Measurements from ENCODE around the gene DHRS2. TPM values are rescaled to one million over a fixed set of nuclear protein-coding genes. Genes with fewer than 3 reads are reported as not detected.

Gene DHRS2
- total RNA-seq, 1 experiment from 2014 or later = 0.84 TPM

- no peak for DNase-seq (ENCODE audit: extremely low read depth, low read depth)
Measured at GRCh38 chr14:23645812-23646647, 9.9 kb downstream of the DHRS2 start.

GRCh38 chr14:23646648-23647549 is 10.7 kb downstream of the DHRS2 start:
- DNase-seq (ENCODE audit: extremely low read depth, low read depth) = peak; percentile 29

GRCh38 chr14:23647619-23648018 is 11.5 kb downstream of the DHRS2 start:
- DNase-seq (ENCODE audit: extremely low read depth, low read depth) = no peak

GRCh38 chr14:23648764-23649460 is 12.7 kb downstream of the DHRS2 start:
- no peak for DNase-seq (ENCODE audit: extremely low read depth, low read depth)

- no peak for DNase-seq (ENCODE audit: extremely low read depth, low read depth)
Measured at GRCh38 chr14:23650506-23650905, 14.3 kb downstream of the DHRS2 start.

- DNase-seq (ENCODE audit: extremely low read depth, low read depth) = no peak
Measured at GRCh38 chr14:23653051-23653450, 16.9 kb downstream of the DHRS2 start.

GRCh38 chr14:23654231-23654630 is 18.1 kb downstream of the DHRS2 start:
- no peak for DNase-seq (ENCODE audit: extremely low read depth, low read depth)

- no peak for DNase-seq (ENCODE audit: extremely low read depth, low read depth)
Measured at GRCh38 chr14:23657959-23658470, 21.9 kb downstream of the DHRS2 start.

GRCh38 chr14:23660290-23661226 is 24.4 kb downstream of the DHRS2 start:
- no peak for DNase-seq (ENCODE audit: extremely low read depth, low read depth)

GRCh38 chr14:23661542-23661941 is 25.4 kb downstream of the DHRS2 start:
- DNase-seq (ENCODE audit: extremely low read depth, low read depth) = no peak

GRCh38 chr14:23663127-23663526 is 27.0 kb downstream of the DHRS2 start:
- no peak for DNase-seq (ENCODE audit: extremely low read depth, low read depth)

- DNase-seq (ENCODE audit: extremely low read depth, low read depth) = no peak
Measured at GRCh38 chr14:23663711-23664110, 27.5 kb downstream of the DHRS2 start.

- DNase-seq (ENCODE audit: extremely low read depth, low read depth) = no peak
Measured at GRCh38 chr14:23664207-23664885, 28.2 kb downstream of the DHRS2 start.

GRCh38 chr14:23665302-23666016 is 29.3 kb downstream of the DHRS2 start:
- DNase-seq (ENCODE audit: extremely low read depth, low read depth) = no peak

GRCh38 chr14:23667134-23667533 is 31.0 kb downstream of the DHRS2 start:
- DNase-seq (ENCODE audit: extremely low read depth, low read depth) = no peak

- DNase-seq (ENCODE audit: extremely low read depth, low read depth) = no peak
Measured at GRCh38 chr14:23669441-23669840, 33.3 kb downstream of the DHRS2 start.

GRCh38 chr14:23670481-23670880 is 34.3 kb downstream of the DHRS2 start:
- DNase-seq (ENCODE audit: extremely low read depth, low read depth) = no peak

GRCh38 chr14:23672200-23672599 is 36.0 kb downstream of the DHRS2 start:
- DNase-seq (ENCODE audit: extremely low read depth, low read depth) = no peak

Data from NCI-H460 (cell line).